Psoas muscle (tissue), 8 donors: ENCODE measurements around the gene G0S2. TPM values are rescaled to one million over a fixed set of nuclear protein-coding genes. Genes with fewer than 3 reads are reported as not detected.

ENCODE experiments used
- ATAC-seq, 4 donors: fragments of 200-7000 bp; cut with Tn5 transposase; one replicate each; pipeline ENCODE4 v1.9.1; 2020; ENCODE audit warnings: moderate library complexity in 3 of 4, mild to moderate bottlenecking in 2 of 4
- DNase-seq, 2 donors: peaks; one replicate each; pipeline ENCODE4 v3.0.0-alpha.2; 2020
- H3K27ac ChIP-seq: fragments of 200-600 bp; one replicate; pipeline ENCODE4 v1.8.0; 2022
- H3K27me3 ChIP-seq, 3 donors: fragments of 200-600 bp in 1 of 3; one replicate each; pipeline versions ENCODE4 v1.6.1 to v1.8.0; 2013 to 2022; ENCODE audit warnings: low read length in 2 of 3, mild to moderate bottlenecking in 2 of 3, moderate library complexity in 1 of 3; ENCODE audit not compliant: insufficient read depth in 3 of 3
- H3K36me3 ChIP-seq, 2 donors: fragments of 200-600 bp in 1 of 2; one replicate each; pipeline versions ENCODE4 v1.6.1 to v1.8.0; 2013 to 2022; ENCODE audit warnings: low read depth in 1 of 2, mild to moderate bottlenecking in 1 of 2, moderate library complexity in 1 of 2; ENCODE audit not compliant: insufficient read depth in 1 of 2
- H3K4me1 ChIP-seq: fragments of 200-600 bp; one replicate; pipeline ENCODE4 v1.8.0; 2022
- H3K4me3 ChIP-seq: fragments of 200-600 bp; one replicate; pipeline ENCODE4 v1.8.0; 2022; ENCODE audit warnings: mild to moderate bottlenecking
- H3K9me3 ChIP-seq: fragments of 200-600 bp; one replicate; pipeline ENCODE4 v1.8.0; 2022
- CTCF ChIP-seq: fragments of 200-600 bp; IDR thresholded peaks from one replicate; pipeline ENCODE4 v1.8.0; 2022; ENCODE audit warnings: antibody characterized with exemption
- WGBS, 3 donors: extraction: QIAGEN DNeasy Blood & Tissue Kit; methylation state at CpG; one replicate each; pipeline versions ENCODE4 v1.1.6 to v1.1.7; 2013; 5-methylcytosine and 5-hydroxymethylcytosine counted together
- intact Hi-C, 2 donors: fragments of 100-400 bp; cut with DNase I; formaldehyde crosslinking; loops; one replicate each; pipeline versions ENCODE4 v1.11.0 to v1.14.2; 2022
- polyA plus RNA-seq, 3 donors: library from polyadenylated mRNA; stranded (reverse); fragments of 200-250 nt; gene quantifications; one replicate each; pipeline ENCODE4 v1.2.3, GENCODE V29; 2013
- total RNA-seq, 4 donors: library from RNA; stranded (reverse); fragmentation: NEBNext Ultra II Directional in 2 of 4; extraction: Animal tissue kit (Norgen Biotek cat#: 25700) in 2 of 4; gene quantifications; one replicate each; pipeline versions ENCODE4 v1.2.1 to v1.2.4, GENCODE V29; 2021 to 2023
- donor health status: healthy with polysubstance abuse.
- donor health status: DM: no; HTN: no; CAD: no; lungs with moderate emphysema.
- donor health status: Bipolar disorder and iron deficiency.
- donor health status: healthy.
- donor health status: DM: yes; HTN: yes; CAD: no.
- donor health status: DM: no; HTN: no; CAD: no.
- donor health status: DM: no; HTN: no; CAD: no.
- donor health status: DM: yes; HTN: yes; CAD: no.

Gene G0S2
- total and polyA plus RNA-seq, 7 donors, result 49.9 to 561 (median 89.0) TPM

- H3K4me1 ChIP-seq, result peaks cover 64% of the 10 kb centered on the region
- ATAC-seq, result no peak
Measured at GRCh38 chr1:209647156-209647555, 28.1 kb upstream of the G0S2 start.

GRCh38 chr1:209648346-209648745 is 26.9 kb upstream of the G0S2 start:
- Histone ChIP-seq H3K4me1 (peaks cover 54% of the 10 kb centered on the region), H3K27me3 (no peaks in the 10 kb centered on the region), H3K27ac (peak overlapping the region; percentile 74), H3K4me3 (no peak overlapping the region), H3K36me3 (no peaks in the 10 kb centered on the region), H3K9me3 (no peaks in the 10 kb centered on the region)
- ATAC-seq (no peak), DNase-seq (no peak)
- intact Hi-C loops, result no loop called here
- no peak for TF ChIP-seq CTCF

More at GRCh38 chr1:209647156-209647555, 28.1 kb upstream of the G0S2 start:
- TF ChIP-seq CTCF, result no peak
- no peak for DNase-seq
- Histone ChIP-seq H3K9me3 (no peaks in the 10 kb centered on the region), H3K4me3 (no peak overlapping the region), H3K36me3 (no peaks in the 10 kb centered on the region), H3K27ac (no peak overlapping the region), H3K27me3 (no peaks in the 10 kb centered on the region)
- intact Hi-C loops, result no loop called here
- WGBS, 3 donors, result 52 to 63% (median 62%) methylated on average over 4 of the region's 4 CpGs

GRCh38 chr1:209648931-209649776 is 26.1 kb upstream of the G0S2 start:
- DNase-seq (no peak), ATAC-seq (peak; percentile 66 to 84 (median 68))
- Histone ChIP-seq H3K4me1 (peaks cover 50% of the 10 kb centered on the region), H3K36me3 (no peaks in the 10 kb centered on the region), H3K9me3 (no peaks in the 10 kb centered on the region), H3K27me3 (no peaks in the 10 kb centered on the region), H3K27ac (peak overlapping the region; percentile 74), H3K4me3 (no peak overlapping the region)
- WGBS, 3 donors, result 36 to 48% (median 41%) methylated on average over 6 of the region's 6 CpGs
- no peak for TF ChIP-seq CTCF
- intact Hi-C loops, result no loop called here

GRCh38 chr1:209650454-209650853 is 24.8 kb upstream of the G0S2 start:
- ATAC-seq (no peak), DNase-seq (no peak)
- H3K4me1 ChIP-seq, result peaks cover 42% of the 10 kb centered on the region
- peak overlapping the region; percentile 2 for H3K27ac ChIP-seq
- H3K4me3 ChIP-seq, result no peak overlapping the region
- intact Hi-C loops, result no loop called here
- WGBS, 3 donors, result 60 to 94% (median 69%) methylated on average over 1 of the region's 1 CpG
- H3K9me3 ChIP-seq, result no peaks in the 10 kb centered on the region
- H3K36me3 ChIP-seq, result no peaks in the 10 kb centered on the region
- no peak for TF ChIP-seq CTCF
- no peaks in the 10 kb centered on the region for H3K27me3 ChIP-seq
